A673 (cell line): ENCODE results near the gene LTB4R.

Experiments used
- CTCF ChIP-seq: fragments of 300-800, 200-600 bp; sonication (generic); conservative IDR thresholded peaks from 2 replicates; pipeline ENCODE4 v1.5.1; 2017; ENCODE audit warnings: low read depth, mild to moderate bottlenecking, antibody characterized with exemption, low read length, moderate library complexity, mixed read lengths
- EZH2 ChIP-seq: fragments of 200-600 bp; sonication (generic); IDR thresholded peaks from 2 replicates; pipeline ENCODE4 v1.6.1; 2017; ENCODE audit warnings: borderline replicate concordance, low read depth, mild to moderate bottlenecking, mixed read lengths, antibody characterized with exemption, low read length; ENCODE audit not compliant: poor library complexity, severe bottlenecking

- TF ChIP-seq CTCF = no peak
- no peak for TF ChIP-seq EZH2
Measured at GRCh38 chr14:24291446-24292117, 19.7 kb upstream of the LTB4R start.
